ENCODE measurements around the gene BSG. TPM values are rescaled to one million over a fixed set of nuclear protein-coding genes. Genes with fewer than 3 reads are reported as not detected.

Gene BSG
- total RNA-seq, 1 donor, result 191 TPM

DNA sequence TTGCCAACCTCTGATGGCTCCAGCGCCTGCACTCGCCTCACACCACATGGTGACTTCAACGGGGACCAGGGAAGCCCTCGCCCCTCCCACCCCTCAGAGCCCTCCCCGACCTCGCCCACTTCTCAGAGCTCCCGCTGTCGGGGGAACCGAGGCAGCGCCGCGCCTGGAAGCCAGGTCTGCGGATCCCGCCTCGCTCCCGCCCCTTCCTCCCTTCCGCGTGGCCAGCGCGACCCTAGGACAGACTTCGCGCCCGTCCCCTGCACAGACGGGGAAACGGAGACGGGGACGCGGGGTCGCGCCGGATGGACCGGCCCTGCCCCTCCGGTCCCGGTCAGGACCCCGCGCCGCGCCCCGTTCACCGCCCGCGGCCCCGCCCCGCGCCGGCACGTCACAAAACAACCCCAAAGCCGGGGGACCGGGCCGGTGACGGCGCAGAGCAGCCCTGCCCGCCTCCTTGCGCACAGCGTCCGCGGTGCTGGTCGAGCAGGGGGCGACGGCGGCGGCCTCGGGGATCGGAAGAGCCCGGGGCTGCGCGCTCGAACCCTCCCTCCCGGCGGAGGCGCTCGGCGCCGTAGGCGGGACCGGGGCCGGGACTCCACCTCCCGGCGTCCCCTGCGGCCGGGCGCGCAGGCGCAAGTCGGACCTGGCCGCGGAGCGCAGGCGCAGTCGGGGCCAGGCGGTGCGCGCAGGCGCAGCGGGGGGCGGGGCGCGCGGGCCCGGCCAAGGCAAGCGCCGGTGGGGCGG, 41.2 kb upstream of the BSG start:
- peak overlapping the region; percentile 93 for H3K4me3 ChIP-seq (ENCODE audit: low read depth, low read length)
- DNase-seq (ENCODE audit: low read depth), result peak; percentile 82
- TF ChIP-seq, protein P1, sequence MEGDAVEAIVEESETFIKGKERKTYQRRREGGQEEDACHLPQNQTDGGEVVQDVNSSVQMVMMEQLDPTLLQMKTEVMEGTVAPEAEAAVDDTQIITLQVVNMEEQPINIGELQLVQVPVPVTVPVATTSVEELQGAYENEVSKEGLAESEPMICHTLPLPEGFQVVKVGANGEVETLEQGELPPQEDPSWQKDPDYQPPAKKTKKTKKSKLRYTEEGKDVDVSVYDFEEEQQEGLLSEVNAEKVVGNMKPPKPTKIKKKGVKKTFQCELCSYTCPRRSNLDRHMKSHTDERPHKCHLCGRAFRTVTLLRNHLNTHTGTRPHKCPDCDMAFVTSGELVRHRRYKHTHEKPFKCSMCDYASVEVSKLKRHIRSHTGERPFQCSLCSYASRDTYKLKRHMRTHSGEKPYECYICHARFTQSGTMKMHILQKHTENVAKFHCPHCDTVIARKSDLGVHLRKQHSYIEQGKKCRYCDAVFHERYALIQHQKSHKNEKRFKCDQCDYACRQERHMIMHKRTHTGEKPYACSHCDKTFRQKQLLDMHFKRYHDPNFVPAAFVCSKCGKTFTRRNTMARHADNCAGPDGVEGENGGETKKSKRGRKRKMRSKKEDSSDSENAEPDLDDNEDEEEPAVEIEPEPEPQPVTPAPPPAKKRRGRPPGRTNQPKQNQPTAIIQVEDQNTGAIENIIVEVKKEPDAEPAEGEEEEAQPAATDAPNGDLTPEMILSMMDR (IDR thresholded peaks at IDR 0.05; ENCODE audit: insufficient read depth, low read depth, low read length), result no peak

GRCh38 chr19:531753-532560, 40.4 kb upstream of the BSG start, which contains the start of gene CDC34:
Gene CDC34, plus strand, starts transcription at chr19:531760. Its CDS starts 172 bp downstream, at chr19:531932.
- TF ChIP-seq, protein P1 (IDR thresholded peaks at IDR 0.05; ENCODE audit: insufficient read depth, low read depth, low read length), result no peak
- peak within 1 kb of the TSS; percentile 93 for H3K4me3 ChIP-seq (ENCODE audit: low read depth, low read length)
- DNase-seq (ENCODE audit: low read depth), result no peak

DNA sequence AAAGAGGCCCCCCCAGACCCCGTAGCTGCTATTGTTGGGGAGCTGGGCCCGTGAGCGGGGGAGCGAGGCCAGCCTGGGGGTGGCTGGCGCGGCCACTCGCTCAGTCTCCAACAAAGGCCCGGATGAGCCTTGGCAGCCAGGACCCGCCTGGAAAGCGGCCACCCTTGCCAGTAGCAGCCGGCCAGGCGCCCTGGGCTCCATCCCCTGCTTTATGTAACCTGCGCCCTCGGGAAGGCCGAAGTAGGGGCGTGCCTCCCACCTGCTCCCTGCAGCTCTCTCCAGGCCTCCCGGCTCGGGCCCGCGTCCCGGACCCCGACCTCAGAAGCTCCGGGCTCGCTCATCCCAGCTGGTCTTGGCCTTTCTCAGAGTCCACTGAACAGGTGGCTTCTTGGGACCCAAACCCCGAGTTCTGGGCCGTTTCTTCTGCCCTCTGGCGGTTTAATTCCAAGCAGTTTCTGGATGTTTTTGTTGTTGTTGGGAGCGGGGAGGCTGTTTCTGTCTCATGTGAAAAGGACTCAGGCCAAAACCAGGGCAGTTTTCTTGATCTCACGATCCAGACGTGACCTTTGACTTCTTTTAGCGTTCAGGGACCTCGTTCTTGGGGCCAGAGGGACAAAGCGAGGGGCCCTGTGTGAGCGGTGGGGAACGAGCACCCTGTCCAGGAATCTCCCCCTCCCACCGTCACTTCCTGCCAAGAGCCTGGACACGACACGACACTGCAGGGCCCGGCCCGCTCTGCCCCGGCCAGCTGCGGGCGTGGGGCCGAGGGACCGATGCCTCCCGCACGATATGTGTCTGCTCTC, 39.6 kb upstream of the BSG start:
- H3K4me3 ChIP-seq (ENCODE audit: low read depth, low read length), result peak overlapping the region; percentile 93
- DNase-seq (ENCODE audit: low read depth), result peak; percentile 81
- TF ChIP-seq, protein P1 (IDR thresholded peaks at IDR 0.05; ENCODE audit: insufficient read depth, low read depth, low read length), result peak; percentile 62

- DNase-seq (ENCODE audit: low read depth), result no peak
- peak overlapping the region; percentile 93 for H3K4me3 ChIP-seq (ENCODE audit: low read depth, low read length)
- TF ChIP-seq, protein P1 (IDR thresholded peaks at IDR 0.05; ENCODE audit: insufficient read depth, low read depth, low read length), result no peak
These were observed 38.9 kb upstream of the BSG start for GRCh38 chr19:533364-534058.

- H3K4me3 ChIP-seq (ENCODE audit: low read depth, low read length), result peak overlapping the region; percentile 93
- TF ChIP-seq, protein P1 (IDR thresholded peaks at IDR 0.05; ENCODE audit: insufficient read depth, low read depth, low read length), result no peak
- no peak for DNase-seq (ENCODE audit: low read depth)
These were observed 38.3 kb upstream of the BSG start for GRCh38 chr19:534088-534487.
